ENCODE data around the gene SUMO4. TPM values are rescaled to one million over a fixed set of nuclear protein-coding genes. Genes with fewer than 3 reads are reported as not detected.

SUMO4 gene
- total RNA-seq, 2 experiments from 2014 or later, result 3.7 to 4.7 TPM

GRCh38 chr6:149366267-149366921, 33.7 kb upstream of the SUMO4 start:
- ATAC-seq (peak; percentile 63), DNase-seq (no peak)
- no peak for TF ChIP-seq CTCF (IDR thresholded peaks at IDR 0.05)
- Mint-ChIP-seq H3K4me1 (ENCODE audit: low read depth) (peaks cover 48% of the 10 kb centered on the region), H3K36me3 (ENCODE audit: low read depth) (peaks cover 40% of the 10 kb centered on the region), H3K27ac (no peak overlapping the region), H3K4me3 (no peak overlapping the region), H3K27me3 (no peaks in the 10 kb centered on the region), H3K9me3 (peaks cover 9% of the 10 kb centered on the region)
- intact Hi-C loops (cut with micrococcal nuclease), result loop anchor here (5.0 kb wide), 1 partner anchor 44 kb away; no protein-coding TSS in a partner anchor
- CTCF ChIA-PET, result no interaction called here
- POLR2A ChIA-PET, result no interaction called here

- ChIA-PET POLR2A (interaction anchor here (1.0 kb wide), 3 partner anchors 44 to 350 kb away, joined by 3 read pairs; partner anchors contain the start of gene LATS1), CTCF (interaction anchor here (1.2 to 1.4 kb wide), 2 partner anchors 22 to 45 kb away, joined by 3 to 4 read pairs; no protein-coding TSS in a partner anchor)
- peaks cover 35% of the 10 kb centered on the region for H3K36me3 Mint-ChIP-seq (ENCODE audit: low read depth)
- no peak for TF ChIP-seq CTCF (IDR thresholded peaks at IDR 0.05)
- ATAC-seq, result peak; percentile 72
- H3K4me3 Mint-ChIP-seq, result no peak overlapping the region
- H3K27ac Mint-ChIP-seq, result no peak overlapping the region
- no peaks in the 10 kb centered on the region for H3K9me3 Mint-ChIP-seq
- peaks cover 45% of the 10 kb centered on the region for H3K4me1 Mint-ChIP-seq (ENCODE audit: low read depth)
- no peaks in the 10 kb centered on the region for H3K27me3 Mint-ChIP-seq
- no peak for DNase-seq
- intact Hi-C loops (cut with micrococcal nuclease), result loop anchor here (5.0 kb wide), 1 partner anchor 46 kb away; no protein-coding TSS in a partner anchor
Measured at GRCh38 chr6:149368065-149368464, 32.0 kb upstream of the SUMO4 start.

DNA sequence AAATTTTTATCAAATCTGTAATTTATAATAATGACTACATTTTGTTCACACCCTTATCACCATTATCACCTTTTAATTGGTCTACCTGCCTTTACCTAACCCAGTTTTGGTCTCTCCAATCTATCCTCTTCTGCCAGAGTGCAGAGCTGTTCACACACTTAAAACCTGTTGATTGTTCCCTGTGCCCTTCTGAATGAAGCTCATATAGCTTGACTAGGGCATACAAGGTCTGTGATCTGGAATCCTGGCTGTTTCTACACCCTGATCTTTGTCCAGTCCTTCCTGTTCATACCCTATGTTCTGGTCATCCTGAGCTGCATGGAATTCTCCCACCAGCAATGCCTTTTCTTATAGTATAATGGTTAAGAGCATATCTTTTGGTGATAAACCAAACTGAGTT, 28.9 kb upstream of the SUMO4 start:
- H3K9me3 Mint-ChIP-seq, result no peaks in the 10 kb centered on the region
- ATAC-seq, result no peak
- ChIA-PET POLR2A (no interaction called here), CTCF (interaction anchor here (0.8 to 1.4 kb wide), 2 partner anchors 19 to 55 kb away, joined by 3 read pairs; no protein-coding TSS in a partner anchor)
- H3K4me1 Mint-ChIP-seq (ENCODE audit: low read depth), result peaks cover 54% of the 10 kb centered on the region
- intact Hi-C loops (cut with micrococcal nuclease), result no loop called here
- DNase-seq, result no peak
- H3K27me3 Mint-ChIP-seq, result no peaks in the 10 kb centered on the region
- H3K36me3 Mint-ChIP-seq (ENCODE audit: low read depth), result peaks cover 46% of the 10 kb centered on the region
- peak overlapping the region; percentile 66 for H3K27ac Mint-ChIP-seq
- no peak for TF ChIP-seq CTCF (IDR thresholded peaks at IDR 0.05)
- no peak overlapping the region for H3K4me3 Mint-ChIP-seq

DNA sequence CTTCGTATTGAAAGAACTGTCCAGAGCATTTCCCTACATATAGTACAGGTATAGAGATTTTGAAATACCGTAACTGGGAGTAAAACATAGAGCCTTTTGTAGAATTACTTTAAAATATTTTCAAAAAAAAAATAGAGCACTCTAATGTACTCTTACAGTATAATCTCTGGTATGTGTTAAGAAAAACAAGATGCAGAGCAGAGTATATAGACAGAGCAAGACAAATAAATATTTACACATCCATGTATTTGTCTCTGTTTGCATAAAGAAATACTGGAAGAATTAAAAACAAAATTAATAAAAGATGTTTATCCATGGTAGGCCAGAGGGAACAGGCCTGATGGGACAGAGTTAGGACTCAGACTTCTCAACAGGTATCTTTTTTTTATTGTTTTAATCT, 28.0 kb upstream of the SUMO4 start:
- ATAC-seq (no peak), DNase-seq (no peak)
- Mint-ChIP-seq H3K4me3 (no peak overlapping the region), H3K27me3 (no peaks in the 10 kb centered on the region), H3K36me3 (ENCODE audit: low read depth) (peaks cover 53% of the 10 kb centered on the region), H3K27ac (no peak overlapping the region), H3K4me1 (ENCODE audit: low read depth) (peaks cover 60% of the 10 kb centered on the region), H3K9me3 (no peaks in the 10 kb centered on the region)
- no peak for TF ChIP-seq CTCF (IDR thresholded peaks at IDR 0.05)
- intact Hi-C loops (cut with micrococcal nuclease), result no loop called here
- ChIA-PET POLR2A (no interaction called here), CTCF (interaction anchor here (1.0 to 1.4 kb wide), 4 partner anchors 13 to 145 kb away, joined by 3 to 8 read pairs (median 3); no protein-coding TSS in a partner anchor)

DNA sequence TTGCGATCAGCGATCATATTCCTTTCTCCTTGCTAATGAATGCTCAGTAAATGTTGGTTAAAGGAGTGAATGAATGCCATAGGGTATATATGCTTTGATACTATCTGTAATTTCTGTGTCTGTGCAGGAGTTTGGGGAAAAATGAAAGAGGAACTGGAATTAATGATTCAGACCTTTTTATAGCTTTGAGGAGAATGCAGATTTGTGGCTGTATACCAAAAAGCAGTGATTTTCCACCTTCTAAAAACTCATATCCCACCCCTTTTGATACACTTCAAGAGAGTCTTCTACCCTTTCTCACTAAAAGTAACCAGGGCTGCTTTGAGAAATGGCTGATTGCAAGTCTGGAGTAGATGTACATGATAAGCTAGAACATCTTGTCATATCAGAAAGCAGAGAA, 26.6 kb upstream of the SUMO4 start:
- intact Hi-C loops (cut with micrococcal nuclease), result no loop called here
- DNase-seq (no peak), ATAC-seq (no peak)
- POLR2A ChIA-PET, result interaction anchor here (0.9 kb wide), 1 partner anchor 41 kb away, joined by 3 read pairs; no protein-coding TSS in a partner anchor
- H3K27ac Mint-ChIP-seq, result peak overlapping the region; percentile 50
- peaks cover 60% of the 10 kb centered on the region for H3K36me3 Mint-ChIP-seq (ENCODE audit: low read depth)
- H3K9me3 Mint-ChIP-seq, result no peaks in the 10 kb centered on the region
- H3K27me3 Mint-ChIP-seq, result no peaks in the 10 kb centered on the region
- CTCF ChIA-PET, result interaction anchor here (1.1 to 1.3 kb wide), 2 partner anchors 48 to 58 kb away, joined by 3 read pairs; no protein-coding TSS in a partner anchor
- no peak for TF ChIP-seq CTCF (IDR thresholded peaks at IDR 0.05)
- peaks cover 67% of the 10 kb centered on the region for H3K4me1 Mint-ChIP-seq (ENCODE audit: low read depth)
- no peak overlapping the region for H3K4me3 Mint-ChIP-seq

Measured in activated CD8-positive, alpha-beta T cell treated with anti-CD3 and anti-CD28 coated beads for 36 hours (primary cell).